Activated CD4-positive, alpha-beta T cell treated with anti-CD3 and anti-CD28 coated beads, Interleukin-2, amount 10 ng/mL, durations not matched to agents 7 days and 5 days (primary cell): Measurements from ENCODE around the gene POC1A. TPM values are rescaled to one million over a fixed set of nuclear protein-coding genes. Genes with fewer than 3 reads are reported as not detected.

Experiments used
- CTCF ChIA-PET: fragments of 350-600 bp; sonication (Branson Sonifier 250); formaldehyde crosslinking; loops from one replicate; lab custom pipeline; 2021; ENCODE audit warnings: antibody characterized with exemption; lab: Charles Lee
- POLR2A ChIA-PET: fragments of 350-600 bp; sonication (Branson Sonifier 250); formaldehyde crosslinking; loops from one replicate; lab custom pipeline; 2021; ENCODE audit warnings: antibody characterized with exemption; lab: Charles Lee
- DNase-seq: peaks from one replicate; pipeline ENCODE4 v3.0.0-alpha.2; 2020
- H3K27ac Mint-ChIP-seq: one replicate; pipeline ENCODE4 v1.8.0; 2021; ENCODE audit warnings: mild to moderate bottlenecking, moderate library complexity, mixed read lengths
- H3K27me3 Mint-ChIP-seq: one replicate; pipeline ENCODE4 v1.8.0; 2021; ENCODE audit warnings: mixed read lengths
- H3K36me3 Mint-ChIP-seq: one replicate; pipeline ENCODE4 v1.8.0; 2021; ENCODE audit warnings: low read depth, mixed read lengths
- H3K4me1 Mint-ChIP-seq: one replicate; pipeline ENCODE4 v1.8.0; 2021; ENCODE audit warnings: mixed read lengths
- H3K4me3 Mint-ChIP-seq: one replicate; pipeline ENCODE4 v1.8.0; 2021; ENCODE audit warnings: mild to moderate bottlenecking, moderate library complexity, mixed read lengths
- H3K9me3 Mint-ChIP-seq: one replicate; pipeline ENCODE4 v1.8.0; 2021; ENCODE audit warnings: mixed read lengths
- total RNA-seq, 2 experiments: library from RNA; stranded (reverse); gene quantifications; one replicate each; pipeline ENCODE4 v1.2.3, GENCODE V29; 2021

Gene POC1A
- total RNA-seq, 2 experiments from 2014 or later = 26.9 to 28.2 TPM

DNA sequence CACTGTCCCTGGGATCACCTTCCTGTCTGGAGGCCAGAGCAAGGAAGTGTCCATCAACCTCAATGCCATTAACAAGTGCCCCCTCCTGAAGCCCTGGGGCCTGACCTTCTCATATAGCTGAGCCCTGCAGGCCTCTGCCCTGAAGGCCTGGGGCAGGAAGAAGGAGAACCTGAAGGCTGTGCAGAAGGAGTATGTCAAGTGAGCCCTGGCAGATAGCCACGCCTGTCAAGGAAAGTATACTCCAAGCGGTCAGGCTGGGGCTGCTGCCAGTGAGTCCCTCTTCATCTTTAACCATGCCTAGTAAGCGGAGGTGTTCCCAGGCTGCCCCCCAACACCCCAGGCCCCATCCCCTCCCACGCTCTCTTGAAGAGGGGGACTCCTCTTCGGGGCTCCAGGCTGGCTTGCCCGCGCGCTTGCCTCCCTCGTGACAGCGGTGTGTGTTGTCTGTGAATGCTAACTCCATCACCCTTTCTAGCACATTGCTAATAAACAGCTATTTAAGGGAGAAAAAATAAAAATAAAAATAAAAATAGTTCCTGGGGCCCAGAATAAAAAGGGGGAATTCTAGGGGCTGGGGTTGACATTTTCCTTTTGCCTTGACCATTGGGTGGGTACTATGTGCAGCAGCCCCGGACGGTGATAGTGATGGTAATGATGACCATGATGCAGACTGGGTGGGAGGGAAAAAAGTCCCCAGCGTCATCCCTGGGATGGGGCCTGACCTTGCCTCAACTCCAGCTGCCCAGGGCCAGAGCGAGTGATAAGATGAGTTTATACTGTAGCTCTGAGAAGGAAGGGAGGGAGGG lies 40.5 kb upstream of the POC1A start:
- CTCF ChIA-PET = interaction anchor here (1.0 to 1.4 kb wide), 2 partner anchors 11 to 12 kb away, joined by 3 to 5 read pairs; no protein-coding TSS in a partner anchor
- POLR2A ChIA-PET = no interaction called here
- peaks cover 7% of the 10 kb centered on the region for H3K36me3 Mint-ChIP-seq
- H3K27me3 Mint-ChIP-seq = no peaks in the 10 kb centered on the region
- no peak for DNase-seq
- H3K4me3 Mint-ChIP-seq = no peak overlapping the region
- no peak overlapping the region for H3K27ac Mint-ChIP-seq
- H3K4me1 Mint-ChIP-seq = peaks cover 32% of the 10 kb centered on the region
- no peaks in the 10 kb centered on the region for H3K9me3 Mint-ChIP-seq

DNA sequence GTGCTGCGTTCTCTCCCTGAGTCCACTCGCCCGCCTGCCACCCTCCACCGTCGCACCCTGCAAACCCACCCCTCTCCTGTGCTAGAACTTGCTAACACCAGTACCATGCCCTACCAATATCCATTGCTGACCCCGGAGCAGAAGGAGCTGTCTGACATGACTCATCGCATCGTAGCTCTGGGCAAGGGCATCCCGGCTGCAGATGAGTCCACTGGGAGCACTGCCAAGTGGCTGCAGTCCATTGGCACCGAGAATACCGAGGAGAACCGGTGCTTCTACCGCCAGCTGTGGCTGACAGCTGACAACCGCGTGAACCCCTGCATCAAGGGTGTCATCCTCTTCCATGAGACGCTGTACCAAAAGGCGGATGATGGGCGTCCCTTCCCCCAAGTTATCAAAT lies 38.8 kb upstream of the POC1A start:
- POLR2A ChIA-PET = no interaction called here

DNA sequence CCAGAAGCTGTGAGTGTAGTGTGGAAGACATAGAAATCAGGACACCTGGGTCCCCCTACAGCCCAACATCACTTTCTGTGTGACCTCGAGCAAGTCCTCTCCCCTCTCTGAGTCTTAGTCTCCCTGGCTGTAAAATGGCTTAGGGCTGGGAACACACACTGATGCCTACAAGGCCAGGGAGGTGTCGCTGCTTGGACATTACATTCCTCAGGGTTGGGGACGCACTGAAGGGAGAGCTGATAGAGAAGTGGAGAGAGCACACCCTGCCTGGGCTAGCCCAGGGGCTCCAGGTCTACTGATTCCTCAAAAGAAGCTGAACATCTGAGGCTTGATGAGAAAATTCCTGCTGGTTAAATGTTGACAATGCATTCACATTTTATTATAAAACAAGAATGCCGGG lies 37.4 kb upstream of the POC1A start:
- H3K27me3 Mint-ChIP-seq = no peaks in the 10 kb centered on the region
- ChIA-PET CTCF (no interaction called here), POLR2A (no interaction called here)
- no peaks in the 10 kb centered on the region for H3K36me3 Mint-ChIP-seq
- no peaks in the 10 kb centered on the region for H3K9me3 Mint-ChIP-seq
- no peak overlapping the region for H3K27ac Mint-ChIP-seq
- DNase-seq = no peak
- H3K4me1 Mint-ChIP-seq = peaks cover 16% of the 10 kb centered on the region
- no peak overlapping the region for H3K4me3 Mint-ChIP-seq

More for the DNA sequence above, 38.8 kb upstream of the POC1A start:
- Mint-ChIP-seq H3K27ac (no peak overlapping the region), H3K4me3 (no peak overlapping the region), H3K9me3 (no peaks in the 10 kb centered on the region), H3K27me3 (no peaks in the 10 kb centered on the region), H3K36me3 (no peaks in the 10 kb centered on the region), H3K4me1 (peaks cover 27% of the 10 kb centered on the region)
- DNase-seq = no peak
- CTCF ChIA-PET = interaction anchor here (0.5 to 1.6 kb wide), 3 partner anchors 8 to 18 kb away, joined by 3 to 8 read pairs (median 4); no protein-coding TSS in a partner anchor

DNA sequence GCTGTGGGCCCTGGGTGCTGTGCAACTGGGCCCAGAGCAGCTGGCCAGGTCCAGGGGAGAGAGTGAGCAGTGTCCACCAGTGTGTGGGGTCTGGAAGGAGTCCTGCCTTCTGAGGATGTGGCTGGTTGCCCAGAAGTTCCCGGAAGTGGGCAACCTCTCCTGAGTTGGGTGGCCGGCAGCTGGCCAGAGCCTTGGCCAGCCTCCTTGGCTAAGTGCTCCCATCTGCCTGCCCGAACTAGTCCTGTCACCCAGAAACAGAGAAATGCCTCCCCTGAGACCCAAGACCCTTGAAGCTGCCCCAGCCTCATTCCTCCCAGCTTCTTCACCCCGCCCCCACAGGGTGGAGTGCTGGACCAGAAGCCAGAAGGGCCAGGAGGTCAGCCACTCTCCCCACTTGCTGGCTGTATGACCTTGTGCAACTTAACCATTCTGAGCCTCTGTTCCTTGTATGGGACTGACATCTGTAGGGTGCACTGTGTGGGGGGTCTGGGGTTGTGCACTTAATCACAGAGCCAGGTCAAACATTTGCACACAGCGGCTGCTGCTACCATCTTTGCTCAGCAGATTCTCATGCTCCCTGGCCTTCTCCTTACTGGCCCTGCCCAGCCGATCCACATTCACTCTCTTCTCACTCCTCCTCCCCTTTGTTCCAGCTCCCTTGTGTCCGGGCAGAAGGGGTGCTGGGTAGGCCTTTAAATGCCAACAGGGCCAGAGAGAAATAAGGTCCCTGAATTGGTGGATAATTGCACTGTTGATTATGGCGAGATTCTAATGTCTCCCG lies 36.3 kb upstream of the POC1A start:
- H3K27ac Mint-ChIP-seq = no peak overlapping the region
- no peaks in the 10 kb centered on the region for H3K9me3 Mint-ChIP-seq
- ChIA-PET CTCF (interaction anchor here (1.9 kb wide), 1 partner anchor 20 kb away, joined by 5 read pairs; no protein-coding TSS in a partner anchor), POLR2A (no interaction called here)
- H3K4me3 Mint-ChIP-seq = no peak overlapping the region
- no peaks in the 10 kb centered on the region for H3K27me3 Mint-ChIP-seq
- H3K4me1 Mint-ChIP-seq = peaks cover 10% of the 10 kb centered on the region
- DNase-seq = no peak
- H3K36me3 Mint-ChIP-seq = no peaks in the 10 kb centered on the region

DNA sequence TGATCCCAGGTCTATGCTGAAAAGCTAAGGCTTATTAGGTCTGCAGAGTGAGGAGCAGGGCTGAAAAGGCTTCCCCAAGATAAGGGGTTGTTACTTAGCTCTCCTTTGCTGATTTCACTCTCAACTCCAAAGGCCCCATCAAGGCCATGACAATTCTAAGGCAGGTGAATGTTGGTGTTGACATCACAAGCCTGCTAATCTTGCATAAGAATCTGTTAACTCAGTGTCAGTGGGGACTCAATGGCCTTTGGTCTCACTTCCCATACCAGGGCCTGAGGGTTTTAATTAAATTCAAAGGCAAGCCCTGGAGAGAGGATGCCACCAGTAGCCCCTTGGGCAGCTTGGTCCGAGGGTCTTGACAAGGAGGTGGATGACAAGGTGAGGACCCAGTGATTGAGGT lies 34.3 kb upstream of the POC1A start:
- POLR2A ChIA-PET = no interaction called here
- H3K36me3 Mint-ChIP-seq = no peaks in the 10 kb centered on the region
- no peak for DNase-seq
- no peaks in the 10 kb centered on the region for H3K27me3 Mint-ChIP-seq
- H3K27ac Mint-ChIP-seq = no peak overlapping the region
- CTCF ChIA-PET = interaction anchor here (0.8 to 1.2 kb wide), 2 partner anchors 10 to 13 kb away, joined by 4 to 5 read pairs; no protein-coding TSS in a partner anchor
- H3K9me3 Mint-ChIP-seq = no peaks in the 10 kb centered on the region
- H3K4me3 Mint-ChIP-seq = no peak overlapping the region
- H3K4me1 Mint-ChIP-seq = peaks cover 10% of the 10 kb centered on the region

DNA sequence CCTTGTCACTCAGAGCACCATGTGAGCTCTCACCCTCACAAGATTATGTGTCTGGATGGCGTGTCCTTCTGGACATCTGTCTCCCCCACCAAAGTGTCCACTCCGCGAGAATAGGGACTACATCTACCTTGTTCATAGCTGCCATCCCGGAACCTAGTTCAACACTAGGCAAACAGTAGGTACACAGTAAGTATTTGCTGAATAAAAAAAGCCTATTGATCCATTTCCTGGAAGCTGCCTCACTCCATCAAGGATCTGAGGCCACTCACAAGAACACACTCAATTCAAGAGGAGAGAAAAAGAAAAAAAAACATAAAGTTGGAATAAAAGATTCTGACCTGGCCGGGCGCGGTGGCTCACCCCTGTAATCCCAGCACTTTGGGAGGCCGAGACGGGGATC lies 32.5 kb upstream of the POC1A start:
- Mint-ChIP-seq H3K9me3 (no peaks in the 10 kb centered on the region), H3K4me1 (peaks cover 15% of the 10 kb centered on the region), H3K27me3 (no peaks in the 10 kb centered on the region), H3K4me3 (no peak overlapping the region), H3K36me3 (no peaks in the 10 kb centered on the region), H3K27ac (no peak overlapping the region)
- ChIA-PET POLR2A (no interaction called here), CTCF (interaction anchor here (0.7 to 1.3 kb wide), 4 partner anchors 14 to 245 kb away, joined by 3 to 4 read pairs (median 4); partner anchors contain the start of gene RRP9)
- DNase-seq = no peak

DNA sequence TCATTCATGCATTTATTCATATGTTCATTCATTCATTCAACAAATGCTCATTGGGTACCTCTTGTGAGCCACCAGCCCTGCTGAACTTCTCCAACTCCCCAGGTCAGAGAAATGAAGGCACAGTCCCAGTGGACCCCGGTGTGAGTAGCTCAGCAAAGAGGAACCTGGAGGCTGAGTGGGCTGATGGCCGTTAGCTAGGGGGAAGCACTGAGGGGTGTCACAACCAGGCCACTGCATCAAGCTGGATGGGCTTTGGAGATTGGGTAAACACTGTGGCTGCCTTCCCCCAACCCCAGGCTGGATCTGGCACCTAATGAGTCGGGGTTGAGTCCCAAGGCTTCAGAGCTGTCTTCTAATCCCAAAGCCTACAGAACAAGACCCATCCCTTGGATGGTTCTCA lies 31.6 kb upstream of the POC1A start:
- no peak for DNase-seq
- H3K27ac Mint-ChIP-seq = no peak overlapping the region
- ChIA-PET CTCF (interaction anchor here (0.9 to 1.1 kb wide), 2 partner anchors 13 to 29 kb away, joined by 3 read pairs; no protein-coding TSS in a partner anchor), POLR2A (no interaction called here)
- peaks cover 15% of the 10 kb centered on the region for H3K4me1 Mint-ChIP-seq
- H3K4me3 Mint-ChIP-seq = no peak overlapping the region
- no peaks in the 10 kb centered on the region for H3K9me3 Mint-ChIP-seq
- no peaks in the 10 kb centered on the region for H3K27me3 Mint-ChIP-seq
- no peaks in the 10 kb centered on the region for H3K36me3 Mint-ChIP-seq

DNA sequence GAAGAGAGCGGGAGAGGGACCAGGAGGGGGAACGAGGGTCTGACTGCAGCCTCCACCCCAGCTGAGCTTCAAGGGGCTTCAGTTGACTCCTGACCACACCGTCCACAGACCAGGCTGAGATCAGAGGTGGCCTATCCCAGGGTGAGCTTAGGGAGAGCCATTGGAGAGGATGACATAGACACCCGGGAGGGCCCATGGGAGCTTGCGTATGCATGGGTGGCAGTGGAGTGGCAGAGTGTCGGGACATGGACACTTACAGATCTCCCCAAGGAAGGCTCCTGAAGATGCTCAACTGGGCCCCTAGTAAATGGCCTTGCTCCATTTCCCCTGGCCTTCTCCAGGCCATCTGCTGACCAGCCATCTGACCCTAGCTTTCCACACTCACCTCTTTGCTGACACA lies 31.1 kb upstream of the POC1A start:
- ChIA-PET CTCF (interaction anchor here (0.9 kb wide), 1 partner anchor 29 kb away, joined by 3 read pairs; no protein-coding TSS in a partner anchor), POLR2A (no interaction called here)
- no peak overlapping the region for H3K27ac Mint-ChIP-seq
- peaks cover 15% of the 10 kb centered on the region for H3K4me1 Mint-ChIP-seq
- H3K9me3 Mint-ChIP-seq = no peaks in the 10 kb centered on the region
- no peak overlapping the region for H3K4me3 Mint-ChIP-seq
- H3K36me3 Mint-ChIP-seq = no peaks in the 10 kb centered on the region
- no peaks in the 10 kb centered on the region for H3K27me3 Mint-ChIP-seq
- no peak for DNase-seq

DNA sequence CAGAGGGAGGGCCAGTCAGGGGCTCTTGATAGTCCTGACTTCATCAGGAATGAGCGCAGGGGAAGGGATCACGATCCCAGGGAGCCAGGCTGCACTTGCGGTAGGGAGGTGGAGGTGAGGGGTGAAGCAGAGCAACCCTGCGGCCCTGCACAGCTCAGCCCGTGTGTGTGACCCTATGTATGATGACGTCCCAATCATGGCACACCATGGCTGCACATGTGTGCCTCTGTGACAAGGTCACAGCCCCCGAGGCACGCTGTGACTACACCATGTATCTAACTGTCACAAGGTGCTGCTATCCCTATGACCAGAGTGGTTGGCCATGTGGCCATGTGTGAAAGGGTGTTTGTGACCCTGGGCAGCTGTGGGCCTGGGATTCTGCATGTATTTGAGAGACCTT lies 30.5 kb upstream of the POC1A start:
- no peak overlapping the region for H3K4me3 Mint-ChIP-seq
- ChIA-PET POLR2A (no interaction called here), CTCF (interaction anchor here (3.5 kb wide), 1 partner anchor 14 kb away, joined by 15 read pairs; no protein-coding TSS in a partner anchor)

DNA sequence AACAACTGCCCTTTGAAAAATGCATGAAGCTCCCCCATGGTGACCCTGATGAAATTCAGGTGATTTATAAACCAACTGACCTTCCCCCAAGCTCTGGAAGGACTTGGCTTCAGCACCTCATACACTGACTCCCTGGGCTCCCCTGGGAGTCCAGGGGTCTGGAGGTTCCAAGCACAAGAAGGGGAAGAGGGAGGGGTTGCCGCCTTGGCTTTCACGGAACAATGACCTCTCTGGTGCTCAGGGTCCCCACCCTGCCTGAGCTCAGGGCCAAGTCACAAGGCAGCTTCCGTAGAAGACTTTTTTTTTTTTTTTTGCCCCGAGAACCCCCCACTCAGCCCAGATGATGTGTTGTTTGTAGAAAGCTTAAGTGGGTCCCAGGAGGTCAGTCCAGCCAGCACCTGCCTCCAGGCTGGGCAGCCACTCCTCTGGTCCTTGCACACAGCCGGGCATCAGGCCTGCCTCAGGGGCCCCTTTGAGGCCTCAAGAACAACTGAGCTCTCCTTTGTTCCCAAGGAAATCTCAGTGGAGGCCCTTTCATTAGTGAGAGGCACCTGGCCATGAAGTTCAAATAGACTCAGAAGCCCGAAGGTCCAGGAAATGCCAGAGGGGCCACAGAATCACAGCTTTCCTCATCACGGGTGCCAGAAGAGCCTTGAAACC lies 29.7 kb upstream of the POC1A start:
- H3K4me3 Mint-ChIP-seq = no peak overlapping the region
- DNase-seq = no peak
- ChIA-PET CTCF (interaction anchor here (0.6 to 3.5 kb wide), 7 partner anchors 9 to 229 kb away, joined by 3 to 15 read pairs (median 3); no protein-coding TSS in a partner anchor), POLR2A (no interaction called here)
- no peak overlapping the region for H3K27ac Mint-ChIP-seq
- peaks cover 7% of the 10 kb centered on the region for H3K4me1 Mint-ChIP-seq
- H3K27me3 Mint-ChIP-seq = no peaks in the 10 kb centered on the region
- H3K36me3 Mint-ChIP-seq = no peaks in the 10 kb centered on the region
- no peaks in the 10 kb centered on the region for H3K9me3 Mint-ChIP-seq

More for the DNA sequence above, 30.5 kb upstream of the POC1A start:
- Mint-ChIP-seq H3K27me3 (no peaks in the 10 kb centered on the region), H3K9me3 (no peaks in the 10 kb centered on the region), H3K4me1 (peaks cover 12% of the 10 kb centered on the region), H3K36me3 (no peaks in the 10 kb centered on the region), H3K27ac (no peak overlapping the region)
- no peak for DNase-seq

DNA sequence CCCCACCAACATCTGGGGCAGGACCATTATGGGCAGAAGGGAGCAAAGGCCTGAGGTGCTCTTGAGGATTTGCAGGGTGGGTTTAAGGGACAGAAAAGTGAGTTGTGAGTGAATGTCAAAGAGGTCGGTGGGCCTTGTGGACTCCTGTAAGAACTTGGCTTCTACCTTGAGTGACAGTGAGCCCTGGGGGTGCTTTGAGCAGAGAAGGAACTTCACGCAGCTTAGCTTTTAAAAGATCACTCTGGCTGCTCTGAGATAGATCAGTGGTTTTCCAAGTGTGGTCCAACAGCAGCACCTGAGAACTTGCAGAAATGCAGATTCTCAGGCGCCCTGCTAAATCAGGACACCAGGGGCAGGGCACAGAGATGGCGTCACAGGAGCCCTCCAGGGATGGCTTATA lies 28.5 kb upstream of the POC1A start:
- peaks cover 5% of the 10 kb centered on the region for H3K4me1 Mint-ChIP-seq
- CTCF ChIA-PET = interaction anchor here (0.5 to 3.5 kb wide), 8 partner anchors 8 to 167 kb away, joined by 3 to 15 read pairs (median 4); no protein-coding TSS in a partner anchor

DNA sequence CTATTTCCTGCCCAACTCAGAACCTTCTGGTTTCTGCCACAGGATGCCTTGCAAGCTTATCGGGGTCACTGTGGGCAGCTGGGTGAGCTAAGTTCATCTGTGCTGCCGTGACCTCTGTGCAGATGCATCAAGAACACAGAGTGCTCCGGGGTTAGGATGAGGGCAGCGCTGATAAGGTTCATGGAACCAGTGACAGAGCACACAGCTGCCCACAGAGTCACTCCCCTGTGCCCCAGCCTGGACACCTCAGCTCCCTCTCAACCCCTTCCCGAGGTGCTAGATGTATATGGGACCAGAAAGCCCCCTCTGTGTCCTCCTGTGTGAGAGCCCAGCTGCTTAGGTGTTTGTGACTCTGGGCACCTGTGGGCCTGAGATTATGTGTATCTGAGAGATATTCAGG lies 28.0 kb upstream of the POC1A start:
- DNase-seq = no peak
- Mint-ChIP-seq H3K27me3 (no peaks in the 10 kb centered on the region), H3K9me3 (no peaks in the 10 kb centered on the region), H3K4me1 (peaks cover 5% of the 10 kb centered on the region), H3K27ac (no peak overlapping the region), H3K4me3 (no peak overlapping the region), H3K36me3 (no peaks in the 10 kb centered on the region)
- ChIA-PET POLR2A (no interaction called here), CTCF (interaction anchor here (0.6 to 3.5 kb wide), 5 partner anchors 11 to 25 kb away, joined by 3 to 15 read pairs (median 3); no protein-coding TSS in a partner anchor)

More for the DNA sequence above, 28.5 kb upstream of the POC1A start:
- H3K27ac Mint-ChIP-seq = no peak overlapping the region
- POLR2A ChIA-PET = no interaction called here
- no peak for DNase-seq
- H3K36me3 Mint-ChIP-seq = no peaks in the 10 kb centered on the region
- H3K9me3 Mint-ChIP-seq = no peaks in the 10 kb centered on the region
- H3K4me3 Mint-ChIP-seq = no peak overlapping the region
- H3K27me3 Mint-ChIP-seq = no peaks in the 10 kb centered on the region
